HepG2 (cell line): Measurements from ENCODE around the gene PPRC1.

Experiments used
- ATF2 ChIP-seq: sonication (generic); formaldehyde crosslinking; IDR thresholded peaks from 2 replicates; pipeline ENCODE4 v1.4.0; 2020; ENCODE audit warnings: missing genetic modification reagents
- ERF ChIP-seq: IDR thresholded peaks from 2 replicates; pipeline ENCODE4 v1.6.1; 2018; ENCODE audit warnings: missing biosample characterization, missing genetic modification reagents
- HIC2 ChIP-seq: sonication (generic); formaldehyde crosslinking; IDR thresholded peaks from 2 replicates; pipeline ENCODE4 v1.9.0; 2022; ENCODE audit warnings: low read depth, missing genetic modification reagents
- HMGXB3 ChIP-seq: sonication (generic); formaldehyde crosslinking; IDR thresholded peaks from 2 replicates; pipeline ENCODE4 v1.4.0; 2020; ENCODE audit warnings: missing genetic modification reagents, borderline replicate concordance
- IRF2 ChIP-seq: IDR thresholded peaks from 2 replicates; pipeline ENCODE4 v1.6.1; 2018; ENCODE audit warnings: missing genetic modification reagents, missing compliant biosample characterization
- POLR2AphosphoS2 ChIP-seq: IDR thresholded peaks from 2 replicates; pipeline ENCODE4 v1.6.1; 2011; ENCODE audit warnings: low read depth, low read length, improper control_type of control experiment
- POLR2AphosphoS5 ChIP-seq: IDR thresholded peaks from 2 replicates; pipeline ENCODE4 v1.6.1; 2012; ENCODE audit warnings: low read depth, low read length
- RFX5 ChIP-seq: IDR thresholded peaks from 2 replicates; pipeline ENCODE4 v1.6.1; 2011; ENCODE audit warnings: low read depth, low read length, improper control_type of control experiment
- STAT6 ChIP-seq: sonication (generic); formaldehyde crosslinking; IDR thresholded peaks from 2 replicates; pipeline ENCODE4 v1.4.0; 2020; ENCODE audit warnings: missing genetic modification reagents, mild to moderate bottlenecking, borderline replicate concordance
- UBTF ChIP-seq: sonication (generic); formaldehyde crosslinking; IDR thresholded peaks from 2 replicates; pipeline ENCODE4 v1.4.0; 2020; ENCODE audit warnings: mild to moderate bottlenecking, missing genetic modification reagents
- ZNF331 ChIP-seq: sonication (generic); formaldehyde crosslinking; IDR thresholded peaks from 2 replicates; pipeline ENCODE4 v1.4.0; 2020; ENCODE audit warnings: missing genetic modification reagents
- ZNF432 ChIP-seq: sonication (generic); formaldehyde crosslinking; IDR thresholded peaks from 2 replicates; pipeline ENCODE4 v1.5.0; 2020; ENCODE audit warnings: missing genetic modification reagents, mild to moderate bottlenecking, borderline replicate concordance
- ZNF563 ChIP-seq: sonication (generic); formaldehyde crosslinking; IDR thresholded peaks from 2 replicates; pipeline ENCODE4 v1.8.0; 2022; ENCODE audit warnings: mild to moderate bottlenecking, moderate library complexity, missing genetic modification reagents

GRCh38 chr10:102132563-102133372 lies at the start of gene PPRC1:
- TF ChIP-seq ERF: peak; percentile 73; the same call in 1 of the 2 replicates
- no peak; the same call in 1 of the 2 replicates for TF ChIP-seq STAT6 (CRISPR knock-in tag)
- TF ChIP-seq ZNF331 (CRISPR knock-in tag): peak; percentile 1; the same call in 1 of the 2 replicates
- peak; percentile 91 for TF ChIP-seq HMGXB3 (CRISPR knock-in tag)
- no peak for TF ChIP-seq ZNF432 (CRISPR knock-in tag)
- peak; percentile 75 for TF ChIP-seq UBTF (CRISPR knock-in tag)
- TF ChIP-seq RFX5: 0 out of 2 replicates have a peak, but pooled peaks have one; percentile 22
- TF ChIP-seq POLR2AphosphoS5: peak; percentile 85
- TF ChIP-seq HIC2 (CRISPR knock-in tag): no peak
- TF ChIP-seq ATF2: peak; percentile 81
- TF ChIP-seq POLR2AphosphoS2: no peak
- peak; percentile 75 for TF ChIP-seq ZNF563 (CRISPR knock-in tag)
- TF ChIP-seq IRF2 (CRISPR knock-in tag): peak; percentile 99
